WTC11 (cell line): ENCODE data around the gene TKFC. TPM values are rescaled to one million over a fixed set of nuclear protein-coding genes. Genes with fewer than 3 reads are reported as not detected.

Experiments used
- ATAC-seq: fragments of 200-7000 bp; cut with Tn5 transposase; 2 replicates; pipeline ENCODE4 v1.10.0; 2021; ENCODE audit warnings: mild to moderate bottlenecking, moderate library complexity
- CTCF ChIA-PET: fragments of 300-600 bp; sonication (Branson Sonifier 250); formaldehyde crosslinking; loops from one replicate; lab custom pipeline; 2021; ENCODE audit warnings: antibody characterized with exemption; lab: Charles Lee
- POLR2A ChIA-PET: fragments of 350-600 bp; sonication (Branson Sonifier 250); formaldehyde crosslinking; loops from one replicate; lab custom pipeline; 2021; ENCODE audit warnings: antibody characterized with exemption; lab: Charles Lee
- DNase-seq: peaks from one replicate; pipeline ENCODE4 v3.0.0; 2021; ENCODE audit warnings: low spot score
- H3K27ac Mint-ChIP-seq: 2 replicates; pipeline ENCODE4 v1.8.0; 2021; ENCODE audit warnings: mixed read lengths
- H3K27me3 Mint-ChIP-seq: 2 replicates; pipeline ENCODE4 v1.8.0; 2021; ENCODE audit warnings: low read depth, mild to moderate bottlenecking, moderate library complexity, mixed read lengths
- H3K36me3 Mint-ChIP-seq: 2 replicates; pipeline ENCODE4 v1.8.0; 2021; ENCODE audit warnings: mixed read lengths
- H3K4me1 Mint-ChIP-seq: 2 replicates; pipeline ENCODE4 v1.8.0; 2022; ENCODE audit warnings: mixed read lengths
- H3K4me3 Mint-ChIP-seq: 2 replicates; pipeline ENCODE4 v1.8.0; 2021; ENCODE audit warnings: mild to moderate bottlenecking, moderate library complexity, mixed read lengths
- H3K9me3 Mint-ChIP-seq: 2 replicates; pipeline ENCODE4 v1.8.0; 2021; ENCODE audit warnings: mixed read lengths
- CBFB ChIP-seq: sonication (generic); formaldehyde crosslinking; IDR thresholded peaks from 2 replicates; pipeline ENCODE4 v1.8.1; 2022; ENCODE audit warnings: mild to moderate bottlenecking, low read depth, missing genetic modification reagents
- CREB1 ChIP-seq: sonication (generic); formaldehyde crosslinking; IDR thresholded peaks from 2 replicates; pipeline ENCODE4 v1.8.0; 2023; ENCODE audit warnings: mild to moderate bottlenecking, missing genetic modification reagents
- CREM ChIP-seq: sonication (generic); formaldehyde crosslinking; IDR thresholded peaks from 2 replicates; pipeline ENCODE4 v1.8.1; 2022; ENCODE audit warnings: mild to moderate bottlenecking, missing genetic modification reagents, moderate library complexity
- ELF4 ChIP-seq: sonication (generic); formaldehyde crosslinking; IDR thresholded peaks from 2 replicates; pipeline ENCODE4 v1.8.1; 2022; ENCODE audit warnings: low read depth, mild to moderate bottlenecking, moderate library complexity, missing genetic modification reagents
- GRHL2 ChIP-seq: fragments of 250-450 bp; sonication (Bioruptor Pico); IDR thresholded peaks from 2 replicates; pipeline ENCODE4 v1.8.0; 2022; ENCODE audit warnings: mild to moderate bottlenecking, moderate library complexity; ENCODE audit not compliant: insufficient replicate concordance, severe bottlenecking
- GTF2I ChIP-seq: fragments of 250-450 bp; sonication (Bioruptor Pico); conservative IDR thresholded peaks from 2 replicates; pipeline ENCODE4 v1.4.0; 2021; ENCODE audit warnings: mild to moderate bottlenecking
- MXD4 ChIP-seq: fragments of 250-450 bp; sonication (Bioruptor Pico); IDR thresholded peaks from 2 replicates; pipeline ENCODE4 v1.8.0; 2021; ENCODE audit warnings: mild to moderate bottlenecking, moderate library complexity, borderline replicate concordance
- NFE2L1 ChIP-seq: sonication (generic); formaldehyde crosslinking; IDR thresholded peaks from 2 replicates; pipeline ENCODE4 v1.8.1; 2023; ENCODE audit warnings: missing genetic modification reagents
- NR3C1 ChIP-seq: sonication (generic); formaldehyde crosslinking; conservative IDR thresholded peaks from 2 replicates; pipeline ENCODE4 v1.8.1; 2023; ENCODE audit warnings: low read depth, mild to moderate bottlenecking, missing genetic modification reagents
- PRRX2 ChIP-seq: fragments of 250-450 bp; sonication (Bioruptor Pico); IDR thresholded peaks from 2 replicates; pipeline ENCODE4 v1.8.0; 2021; ENCODE audit warnings: mild to moderate bottlenecking
- SP1 ChIP-seq: sonication (generic); formaldehyde crosslinking; conservative IDR thresholded peaks from 2 replicates; pipeline ENCODE4 v1.8.1; 2022; ENCODE audit warnings: missing genetic modification reagents
- TEAD1 ChIP-seq: sonication (generic); formaldehyde crosslinking; IDR thresholded peaks from 2 replicates; pipeline ENCODE4 v1.8.0; 2022; ENCODE audit warnings: mild to moderate bottlenecking, missing genetic modification reagents
- TEAD4 ChIP-seq: sonication (generic); formaldehyde crosslinking; IDR thresholded peaks from 2 replicates; pipeline ENCODE4 v1.8.0; 2022; ENCODE audit warnings: mild to moderate bottlenecking, missing genetic modification reagents
- ZNF121 ChIP-seq: sonication (generic); formaldehyde crosslinking; IDR thresholded peaks from 2 replicates; pipeline ENCODE4 v1.8.0; 2023; ENCODE audit warnings: missing genetic modification reagents
- ZNF423 ChIP-seq: fragments of 250-450 bp; sonication (Bioruptor Pico); IDR thresholded peaks from 2 replicates; pipeline ENCODE4 v2.1.2; 2022; ENCODE audit warnings: mild to moderate bottlenecking, moderate library complexity
- total RNA-seq: library from RNA; stranded (reverse); gene quantifications from 3 replicates; pipeline ENCODE4 v1.2.3, GENCODE V29; 2021
- TF ChIP-seq, protein P1 (sequence below): sonication (generic); formaldehyde crosslinking; conservative IDR thresholded peaks from 2 replicates; pipeline ENCODE4 v1.8.1; 2022; ENCODE audit warnings: mild to moderate bottlenecking, missing genetic modification reagents
- TF ChIP-seq, protein P2 (sequence below): fragments of 250-450 bp; sonication (Bioruptor Pico); IDR thresholded peaks from 2 replicates; pipeline ENCODE4 v2.1.2; 2022; ENCODE audit warnings: mild to moderate bottlenecking, moderate library complexity
- TF ChIP-seq, protein P3 (sequence below): fragments of 250-450 bp; sonication (Bioruptor Pico); IDR thresholded peaks from 2 replicates; pipeline ENCODE4 v1.9.0; 2021; ENCODE audit warnings: mild to moderate bottlenecking
- TF ChIP-seq, protein P4 (sequence below): fragments of 250-450 bp; sonication (Bioruptor Pico); IDR thresholded peaks from 2 replicates; pipeline ENCODE4 v1.9.0; 2021; ENCODE audit warnings: mild to moderate bottlenecking
- TF ChIP-seq, protein P5 (sequence below): sonication (generic); formaldehyde crosslinking; IDR thresholded peaks from 2 replicates; pipeline ENCODE4 v1.8.0; 2023; ENCODE audit warnings: mild to moderate bottlenecking, missing genetic modification reagents
- TF ChIP-seq, protein P6 (sequence below): fragments of 250-450 bp; sonication (Bioruptor Pico); IDR thresholded peaks from 2 replicates; pipeline ENCODE4 v1.8.0; 2021; ENCODE audit warnings: mild to moderate bottlenecking
- TF ChIP-seq, protein P7 (sequence below): sonication (generic); formaldehyde crosslinking; IDR thresholded peaks from 2 replicates; pipeline ENCODE4 v1.8.1; 2023; ENCODE audit warnings: mild to moderate bottlenecking, missing genetic modification reagents

The TKFC gene
- total RNA-seq, 1 experiment from 2014 or later, result 86.8 TPM

DNA sequence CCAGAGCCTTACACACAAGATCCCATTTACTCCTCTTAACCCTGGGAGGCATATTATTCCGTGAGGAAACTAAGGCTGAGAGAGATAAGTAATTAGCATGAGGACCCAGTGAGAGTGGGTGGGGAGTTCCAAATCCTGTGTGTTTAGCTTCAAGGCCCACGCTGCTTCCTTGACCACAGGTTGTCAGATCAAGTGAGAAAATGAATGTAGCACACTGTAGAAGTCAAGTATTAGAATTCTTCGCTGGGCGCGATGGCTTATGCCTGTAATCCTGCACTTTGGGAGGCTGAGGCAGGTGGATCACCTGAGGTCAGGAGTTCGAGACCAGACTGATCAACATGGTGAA is 24.8 kb downstream of the TKFC start:
- Mint-ChIP-seq H3K4me1 (peaks cover 12% of the 10 kb centered on the region), H3K27me3 (no peaks in the 10 kb centered on the region), H3K27ac (no peak overlapping the region), H3K9me3 (no peaks in the 10 kb centered on the region), H3K4me3 (no peak overlapping the region), H3K36me3 (peaks cover 7% of the 10 kb centered on the region)
- CTCF ChIA-PET, result interaction anchor here (2.9 kb wide), 1 partner anchor 22 kb away, joined by 29 read pairs; no protein-coding TSS in a partner anchor
- POLR2A ChIA-PET, result interaction anchor here (1.6 kb wide), 1 partner anchor 9 kb away, joined by 4 read pairs; no protein-coding TSS in a partner anchor
- TF ChIP-seq TEAD4, result no peak
- no peak for TF ChIP-seq PRRX2 (CRISPR knock-in tag)
- no peak for TF ChIP-seq ELF4 (CRISPR knock-in tag)
- TF ChIP-seq ZNF121 (CRISPR knock-in tag), result no peak
- no peak for TF ChIP-seq MXD4 (CRISPR knock-in tag)
- no peak for TF ChIP-seq ZNF423 (CRISPR knock-in tag)
- TF ChIP-seq, protein P1, sequence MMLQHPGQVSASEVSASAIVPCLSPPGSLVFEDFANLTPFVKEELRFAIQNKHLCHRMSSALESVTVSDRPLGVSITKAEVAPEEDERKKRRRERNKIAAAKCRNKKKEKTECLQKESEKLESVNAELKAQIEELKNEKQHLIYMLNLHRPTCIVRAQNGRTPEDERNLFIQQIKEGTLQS (CRISPR knock-in tag), result no peak
- TF ChIP-seq, protein P2, sequence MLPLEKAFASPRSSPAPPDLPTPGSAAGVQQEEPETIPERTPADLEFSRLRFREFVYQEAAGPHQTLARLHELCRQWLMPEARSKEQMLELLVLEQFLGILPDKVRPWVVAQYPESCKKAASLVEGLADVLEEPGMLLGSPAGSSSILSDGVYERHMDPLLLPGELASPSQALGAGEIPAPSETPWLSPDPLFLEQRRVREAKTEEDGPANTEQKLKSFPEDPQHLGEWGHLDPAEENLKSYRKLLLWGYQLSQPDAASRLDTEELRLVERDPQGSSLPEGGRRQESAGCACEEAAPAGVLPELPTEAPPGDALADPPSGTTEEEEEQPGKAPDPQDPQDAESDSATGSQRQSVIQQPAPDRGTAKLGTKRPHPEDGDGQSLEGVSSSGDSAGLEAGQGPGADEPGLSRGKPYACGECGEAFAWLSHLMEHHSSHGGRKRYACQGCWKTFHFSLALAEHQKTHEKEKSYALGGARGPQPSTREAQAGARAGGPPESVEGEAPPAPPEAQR (CRISPR knock-in tag), result no peak
- DNase-seq (no peak), ATAC-seq (no peak)

DNA sequence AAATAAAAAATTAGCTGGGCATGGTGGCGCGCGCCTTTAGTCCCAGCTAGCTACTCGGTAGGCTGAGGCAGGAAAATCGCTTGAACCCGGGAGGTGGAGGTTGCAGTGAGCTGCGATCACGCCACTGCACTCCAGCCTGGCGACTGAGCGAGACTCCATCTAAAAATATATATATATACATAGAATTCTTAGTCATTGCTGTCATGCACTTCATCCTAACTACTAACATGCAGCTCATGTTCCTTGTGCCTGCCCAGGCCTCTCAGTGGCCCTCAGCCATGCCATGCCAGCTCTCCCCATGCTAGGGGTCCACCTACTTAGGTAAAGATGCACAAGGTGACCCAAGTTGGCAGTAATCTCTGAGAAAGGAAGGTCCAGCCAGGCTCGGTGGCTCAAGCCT is 25.5 kb downstream of the TKFC start:
- Mint-ChIP-seq H3K4me1 (peaks cover 19% of the 10 kb centered on the region), H3K4me3 (no peak overlapping the region), H3K27me3 (no peaks in the 10 kb centered on the region)
- ATAC-seq (no peak), DNase-seq (no peak)
- POLR2A ChIA-PET, result interaction anchor here (1.6 kb wide), 1 partner anchor 10 kb away, joined by 4 read pairs; no protein-coding TSS in a partner anchor
- TF ChIP-seq, protein P3, sequence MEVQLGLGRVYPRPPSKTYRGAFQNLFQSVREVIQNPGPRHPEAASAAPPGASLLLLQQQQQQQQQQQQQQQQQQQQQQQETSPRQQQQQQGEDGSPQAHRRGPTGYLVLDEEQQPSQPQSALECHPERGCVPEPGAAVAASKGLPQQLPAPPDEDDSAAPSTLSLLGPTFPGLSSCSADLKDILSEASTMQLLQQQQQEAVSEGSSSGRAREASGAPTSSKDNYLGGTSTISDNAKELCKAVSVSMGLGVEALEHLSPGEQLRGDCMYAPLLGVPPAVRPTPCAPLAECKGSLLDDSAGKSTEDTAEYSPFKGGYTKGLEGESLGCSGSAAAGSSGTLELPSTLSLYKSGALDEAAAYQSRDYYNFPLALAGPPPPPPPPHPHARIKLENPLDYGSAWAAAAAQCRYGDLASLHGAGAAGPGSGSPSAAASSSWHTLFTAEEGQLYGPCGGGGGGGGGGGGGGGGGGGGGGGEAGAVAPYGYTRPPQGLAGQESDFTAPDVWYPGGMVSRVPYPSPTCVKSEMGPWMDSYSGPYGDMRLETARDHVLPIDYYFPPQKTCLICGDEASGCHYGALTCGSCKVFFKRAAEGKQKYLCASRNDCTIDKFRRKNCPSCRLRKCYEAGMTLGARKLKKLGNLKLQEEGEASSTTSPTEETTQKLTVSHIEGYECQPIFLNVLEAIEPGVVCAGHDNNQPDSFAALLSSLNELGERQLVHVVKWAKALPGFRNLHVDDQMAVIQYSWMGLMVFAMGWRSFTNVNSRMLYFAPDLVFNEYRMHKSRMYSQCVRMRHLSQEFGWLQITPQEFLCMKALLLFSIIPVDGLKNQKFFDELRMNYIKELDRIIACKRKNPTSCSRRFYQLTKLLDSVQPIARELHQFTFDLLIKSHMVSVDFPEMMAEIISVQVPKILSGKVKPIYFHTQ, result no peak
- TF ChIP-seq, all 79 proteins: peak for 0
- CTCF ChIA-PET, result no interaction called here
- Mint-ChIP-seq H3K27ac (no peak overlapping the region), H3K36me3 (peaks cover 1% of the 10 kb centered on the region; the same call in 1 of the 2 replicates), H3K9me3 (no peaks in the 10 kb centered on the region)

DNA sequence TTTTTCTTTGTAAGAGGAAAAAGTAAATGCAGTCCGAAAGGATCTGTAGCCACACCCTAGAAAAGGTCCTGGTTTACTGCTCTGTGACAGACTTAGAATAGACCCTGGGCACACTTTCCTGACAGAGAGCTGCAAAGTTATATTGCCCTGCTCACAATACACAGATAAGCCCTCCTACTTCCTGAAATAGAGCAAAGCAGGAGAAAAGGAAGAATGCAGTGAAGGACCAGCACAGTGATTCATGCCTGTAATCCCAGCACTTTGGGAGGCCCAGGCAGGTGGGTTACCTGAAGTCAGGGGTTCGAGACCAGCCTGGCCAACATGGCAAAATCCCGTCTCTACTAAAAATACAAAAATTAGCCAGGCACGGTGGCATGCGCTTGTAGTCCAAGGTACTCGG is 26.5 kb downstream of the TKFC start:
- ATAC-seq, result no peak
- ChIA-PET POLR2A (interaction anchor here (0.6 to 0.7 kb wide), 3 partner anchors 13 to 23 kb away, joined by 3 to 4 read pairs (median 3); no protein-coding TSS in a partner anchor), CTCF (interaction anchor here (0.6 to 5.4 kb wide), 4 partner anchors 24 to 328 kb away, joined by 3 to 93 read pairs (median 27); no protein-coding TSS in a partner anchor)
- peaks cover 22% of the 10 kb centered on the region for H3K4me1 Mint-ChIP-seq
- TF ChIP-seq GRHL2 (no peak), CREM (CRISPR knock-in tag) (no peak), SP1 (CRISPR knock-in tag) (no peak), TEAD1 (CRISPR knock-in tag) (no peak), CREB1 (CRISPR knock-in tag) (no peak), CBFB (CRISPR knock-in tag) (no peak), NFE2L1 (CRISPR knock-in tag) (no peak), ELF4 (CRISPR knock-in tag) (no peak), NR3C1 (no peak), GTF2I (CRISPR knock-in tag) (no peak)
- TF ChIP-seq, protein P4, sequence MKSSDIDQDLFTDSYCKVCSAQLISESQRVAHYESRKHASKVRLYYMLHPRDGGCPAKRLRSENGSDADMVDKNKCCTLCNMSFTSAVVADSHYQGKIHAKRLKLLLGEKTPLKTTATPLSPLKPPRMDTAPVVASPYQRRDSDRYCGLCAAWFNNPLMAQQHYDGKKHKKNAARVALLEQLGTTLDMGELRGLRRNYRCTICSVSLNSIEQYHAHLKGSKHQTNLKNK (CRISPR knock-in tag), result no peak
- TF ChIP-seq, protein P5, sequence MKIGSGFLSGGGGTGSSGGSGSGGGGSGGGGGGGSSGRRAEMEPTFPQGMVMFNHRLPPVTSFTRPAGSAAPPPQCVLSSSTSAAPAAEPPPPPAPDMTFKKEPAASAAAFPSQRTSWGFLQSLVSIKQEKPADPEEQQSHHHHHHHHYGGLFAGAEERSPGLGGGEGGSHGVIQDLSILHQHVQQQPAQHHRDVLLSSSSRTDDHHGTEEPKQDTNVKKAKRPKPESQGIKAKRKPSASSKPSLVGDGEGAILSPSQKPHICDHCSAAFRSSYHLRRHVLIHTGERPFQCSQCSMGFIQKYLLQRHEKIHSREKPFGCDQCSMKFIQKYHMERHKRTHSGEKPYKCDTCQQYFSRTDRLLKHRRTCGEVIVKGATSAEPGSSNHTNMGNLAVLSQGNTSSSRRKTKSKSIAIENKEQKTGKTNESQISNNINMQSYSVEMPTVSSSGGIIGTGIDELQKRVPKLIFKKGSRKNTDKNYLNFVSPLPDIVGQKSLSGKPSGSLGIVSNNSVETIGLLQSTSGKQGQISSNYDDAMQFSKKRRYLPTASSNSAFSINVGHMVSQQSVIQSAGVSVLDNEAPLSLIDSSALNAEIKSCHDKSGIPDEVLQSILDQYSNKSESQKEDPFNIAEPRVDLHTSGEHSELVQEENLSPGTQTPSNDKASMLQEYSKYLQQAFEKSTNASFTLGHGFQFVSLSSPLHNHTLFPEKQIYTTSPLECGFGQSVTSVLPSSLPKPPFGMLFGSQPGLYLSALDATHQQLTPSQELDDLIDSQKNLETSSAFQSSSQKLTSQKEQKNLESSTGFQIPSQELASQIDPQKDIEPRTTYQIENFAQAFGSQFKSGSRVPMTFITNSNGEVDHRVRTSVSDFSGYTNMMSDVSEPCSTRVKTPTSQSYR (CRISPR knock-in tag), result no peak
- TF ChIP-seq, protein P6, sequence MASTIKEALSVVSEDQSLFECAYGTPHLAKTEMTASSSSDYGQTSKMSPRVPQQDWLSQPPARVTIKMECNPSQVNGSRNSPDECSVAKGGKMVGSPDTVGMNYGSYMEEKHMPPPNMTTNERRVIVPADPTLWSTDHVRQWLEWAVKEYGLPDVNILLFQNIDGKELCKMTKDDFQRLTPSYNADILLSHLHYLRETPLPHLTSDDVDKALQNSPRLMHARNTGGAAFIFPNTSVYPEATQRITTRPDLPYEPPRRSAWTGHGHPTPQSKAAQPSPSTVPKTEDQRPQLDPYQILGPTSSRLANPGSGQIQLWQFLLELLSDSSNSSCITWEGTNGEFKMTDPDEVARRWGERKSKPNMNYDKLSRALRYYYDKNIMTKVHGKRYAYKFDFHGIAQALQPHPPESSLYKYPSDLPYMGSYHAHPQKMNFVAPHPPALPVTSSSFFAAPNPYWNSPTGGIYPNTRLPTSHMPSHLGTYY (CRISPR knock-in tag), result no peak
- TF ChIP-seq, protein P7, sequence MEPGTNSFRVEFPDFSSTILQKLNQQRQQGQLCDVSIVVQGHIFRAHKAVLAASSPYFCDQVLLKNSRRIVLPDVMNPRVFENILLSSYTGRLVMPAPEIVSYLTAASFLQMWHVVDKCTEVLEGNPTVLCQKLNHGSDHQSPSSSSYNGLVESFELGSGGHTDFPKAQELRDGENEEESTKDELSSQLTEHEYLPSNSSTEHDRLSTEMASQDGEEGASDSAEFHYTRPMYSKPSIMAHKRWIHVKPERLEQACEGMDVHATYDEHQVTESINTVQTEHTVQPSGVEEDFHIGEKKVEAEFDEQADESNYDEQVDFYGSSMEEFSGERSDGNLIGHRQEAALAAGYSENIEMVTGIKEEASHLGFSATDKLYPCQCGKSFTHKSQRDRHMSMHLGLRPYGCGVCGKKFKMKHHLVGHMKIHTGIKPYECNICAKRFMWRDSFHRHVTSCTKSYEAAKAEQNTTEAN (CRISPR knock-in tag), result no peak
- TF ChIP-seq, all 79 proteins: peak for 0
- no peak overlapping the region for H3K27ac Mint-ChIP-seq
- peak overlapping the region; percentile 96 for H3K4me3 Mint-ChIP-seq
- H3K9me3 Mint-ChIP-seq, result no peaks in the 10 kb centered on the region
- peaks cover 10% of the 10 kb centered on the region for H3K36me3 Mint-ChIP-seq
- no peak for DNase-seq
- no peaks in the 10 kb centered on the region for H3K27me3 Mint-ChIP-seq
